ENCODE data around the gene TRIM8. TPM values are rescaled to one million over a fixed set of nuclear protein-coding genes. Genes with fewer than 3 reads are reported as not detected.

Gene TRIM8
- total RNA-seq, 1 experiment from 2014 or later, result 37.0 TPM

- Histone ChIP-seq H4K8ac (replicated peaks; ENCODE audit: insufficient read length, low read depth, low read length) (no peak overlapping the region), H2BK12ac (ENCODE audit: insufficient read length, low read depth, low read length) (no peak overlapping the region), H2BK120ac (ENCODE audit: low read depth, low read length, poor library complexity, severe bottlenecking) (no peak overlapping the region), H3K9ac (ENCODE audit: extremely low read depth, insufficient read length, low read length) (no peak overlapping the region), H3K23ac (ENCODE audit: insufficient read length, low read depth, low read length) (no peak overlapping the region), H2BK20ac (ENCODE audit: low read depth, low read length, poor library complexity, severe bottlenecking) (no peak overlapping the region), H3K4ac (ENCODE audit: low read depth, low read length) (no peak overlapping the region), H3K27me3 (ENCODE audit: insufficient read depth, low read length) (no peaks in the 10 kb centered on the region), H3K18ac (ENCODE audit: insufficient read length, low read depth, low read length) (no peak overlapping the region), H3K4me1 (ENCODE audit: insufficient read depth, low read length) (no peaks in the 10 kb centered on the region; the same call in 1 of the 2 replicates), H4K91ac (ENCODE audit: insufficient read length, low read depth, low read length) (no peak overlapping the region), H3K9me3 (ENCODE audit: control insufficient read depth, low read depth, low read length) (no peaks in the 10 kb centered on the region), H2BK5ac (ENCODE audit: insufficient read length, low read length) (no peak overlapping the region), H3K79me2 (ENCODE audit: insufficient read depth, low read length) (peaks cover 2% of the 10 kb centered on the region; the same call in 1 of the 2 replicates), H3K79me1 (ENCODE audit: insufficient read depth, low read depth, low read length, poor library complexity, severe bottlenecking) (peaks cover 6% of the 10 kb centered on the region), H3K23me2 (ENCODE audit: insufficient read length, low read depth, low read length, poor library complexity, severe bottlenecking) (no peaks in the 10 kb centered on the region), H2BK15ac (ENCODE audit: low read depth, low read length) (no peak overlapping the region), H3T11ph (ENCODE audit: low read length) (no peak overlapping the region), H4K5ac (ENCODE audit: insufficient read length, low read depth, low read length) (no peak overlapping the region), H3K4me2 (ENCODE audit: insufficient read depth, insufficient read length, low read length) (no peak overlapping the region), H2AFZ (ENCODE audit: low read length) (no peak overlapping the region), H4K20me1 (ENCODE audit: control insufficient read depth, insufficient read depth, insufficient read length) (no peaks in the 10 kb centered on the region), H3K14ac (ENCODE audit: insufficient read depth, low read length) (no peak overlapping the region), H3K27ac (ENCODE audit: insufficient read length, low read depth, low read length) (no peak overlapping the region), H3K56ac (ENCODE audit: insufficient read length, low read depth, low read length) (no peak overlapping the region), H2AK5ac (ENCODE audit: insufficient read length, low read length) (no peak overlapping the region)
- no peaks in the 10 kb centered on the region for H3K9me3 Mint-ChIP-seq
- TF ChIP-seq CTCF (conservative IDR thresholded peaks at IDR 0.05), result no peak
- WGBS (ENCODE audit: extremely low coverage, insufficient read length, low lambda C conversion rate), result no CpG with 5 or more reads among the region's 12 CpGs
- peaks cover 25 to 42% of the 10 kb centered on the region in 2 experiments for H3K4me1 Mint-ChIP-seq
- peaks cover 20 to 56% (median 49%) of the 10 kb centered on the region in 3 experiments for H3K36me3 Mint-ChIP-seq (ENCODE audit: insufficient read depth in 1 of 3, low read depth in 3 of 3)
- H3K27ac Mint-ChIP-seq, result no peak overlapping the region
- H3K4me3 Mint-ChIP-seq, result no peak overlapping the region
- no peaks in the 10 kb centered on the region for H3K27me3 Mint-ChIP-seq (ENCODE audit: low read depth)
- no peak for DNase-seq
These were observed 10.7 kb downstream of the TRIM8 start for GRCh38 chr10:102654969-102655368.

Measured in H9 (cell line).